LoVo (cell line): ENCODE measurements around the gene MRPL33.
A peak's percentile ranks its signal among the peaks of the same experiment; 100 is the strongest.

Experiments
- DNase-seq: peaks from one replicate; pipeline ENCODE4 v3.0.0-alpha.2; 2016; ENCODE audit warnings: low spot score

The MRPL33 gene

DNA sequence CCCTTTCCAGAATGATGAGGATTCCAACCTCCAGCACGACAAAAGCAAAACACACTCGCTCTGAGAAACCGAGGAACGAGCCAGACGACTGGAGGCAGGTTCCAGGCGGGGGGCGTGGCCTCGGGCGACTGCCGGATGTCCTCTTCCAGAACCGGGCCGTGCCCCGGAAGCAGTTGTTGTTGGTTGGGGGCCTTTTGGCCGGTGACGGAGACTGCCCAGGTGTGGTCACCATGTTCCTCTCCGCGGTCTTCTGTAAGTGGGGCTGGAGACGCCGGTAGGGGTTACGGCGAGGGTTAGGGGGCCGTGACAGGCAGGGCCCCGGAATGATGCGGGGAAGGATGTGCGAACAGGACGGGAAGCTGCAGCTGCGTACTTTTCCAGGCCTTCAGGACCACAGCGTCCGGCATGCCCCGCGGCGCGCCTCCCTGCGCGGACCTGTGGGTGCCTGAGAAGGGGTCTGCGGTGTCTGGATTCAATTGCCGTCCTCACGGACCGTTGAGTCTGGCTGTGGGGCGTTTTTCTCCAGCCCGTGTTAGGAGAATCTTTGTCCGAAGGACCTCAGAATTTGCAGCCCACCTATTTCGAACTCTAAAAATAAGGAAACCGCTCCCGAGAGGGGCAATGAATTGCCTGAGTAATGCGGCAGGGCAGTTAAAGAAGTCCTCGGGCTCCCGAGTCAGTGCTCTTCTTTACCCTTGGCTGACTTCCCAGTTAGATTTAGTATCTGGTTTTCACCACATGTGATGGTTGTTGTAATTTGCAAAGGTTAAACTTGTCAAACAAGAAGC lies at the start of gene MRPL33:
Gene MRPL33, plus strand, starts transcription at position 172 of the 788 bp plus-strand sequence. Its CDS starts 59 bp downstream, at position 231.
- peak; percentile 93 for DNase-seq

DNA sequence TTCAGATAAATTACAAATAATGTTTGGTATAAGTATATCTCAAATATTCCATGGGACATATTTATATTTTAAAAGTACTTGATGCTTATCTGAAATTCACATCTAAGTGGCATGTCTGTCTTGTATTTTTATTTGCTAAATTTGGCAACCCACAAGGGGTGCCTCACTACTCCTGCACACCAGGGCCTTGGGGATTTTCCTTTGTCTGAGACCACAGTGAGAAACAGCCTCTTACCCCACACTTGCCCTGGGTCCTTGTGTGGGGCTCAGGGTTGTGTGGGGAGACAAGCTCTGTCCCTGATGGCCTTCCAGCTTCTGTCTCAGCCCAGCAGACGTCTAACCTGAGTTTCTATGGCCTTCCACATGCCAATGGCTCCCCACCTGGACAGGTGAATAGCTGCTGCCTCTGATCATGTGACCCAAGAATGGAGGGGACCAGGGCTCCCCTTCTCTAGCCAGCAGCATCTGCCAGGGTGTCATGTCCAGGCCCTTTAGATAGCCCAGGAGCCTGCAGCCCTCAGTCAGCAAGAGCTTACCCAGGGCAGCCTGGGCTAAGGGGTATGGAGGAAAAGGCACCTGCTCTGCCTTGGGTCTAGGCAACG lies 49.5 kb upstream of the MRPL33 start:
- no peak for DNase-seq

DNA sequence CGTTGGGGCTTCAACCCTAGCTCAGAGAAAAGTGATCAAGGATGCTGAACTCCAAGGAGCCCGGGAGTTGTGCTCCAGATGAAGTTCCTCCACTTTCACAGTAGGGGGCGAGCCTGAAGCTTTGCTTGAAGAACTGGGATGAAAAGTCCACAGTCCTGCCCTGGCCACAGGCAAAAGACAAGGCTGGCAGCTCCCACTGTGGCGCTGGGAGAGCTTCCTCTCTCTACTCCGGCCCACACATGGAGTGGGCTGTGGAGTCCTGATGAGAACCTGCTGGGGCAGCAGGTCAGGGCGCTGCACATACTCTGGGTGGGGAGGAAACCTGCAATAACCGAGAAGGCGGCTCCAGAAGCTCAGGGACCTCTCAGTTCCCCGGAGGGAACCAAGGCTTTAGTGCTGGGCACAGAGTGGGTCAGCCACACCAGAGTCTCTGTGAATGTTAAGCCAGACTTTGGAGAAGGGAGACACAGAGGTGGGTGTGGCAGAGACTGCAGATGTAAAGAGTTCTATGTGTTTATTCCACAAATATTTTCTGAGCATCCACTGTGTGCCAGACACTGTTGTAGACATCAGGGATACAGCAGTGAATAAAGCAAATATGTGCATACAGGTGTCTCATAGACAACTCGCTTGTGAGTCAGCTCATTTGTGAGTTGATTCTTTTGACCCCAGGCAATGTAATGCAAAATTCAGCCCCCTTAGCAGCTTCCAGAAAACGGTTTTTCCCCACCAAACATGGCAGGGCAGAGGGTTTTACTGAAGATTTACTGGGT lies 48.0 kb upstream of the MRPL33 start:
- DNase-seq: peak; percentile 55

DNA sequence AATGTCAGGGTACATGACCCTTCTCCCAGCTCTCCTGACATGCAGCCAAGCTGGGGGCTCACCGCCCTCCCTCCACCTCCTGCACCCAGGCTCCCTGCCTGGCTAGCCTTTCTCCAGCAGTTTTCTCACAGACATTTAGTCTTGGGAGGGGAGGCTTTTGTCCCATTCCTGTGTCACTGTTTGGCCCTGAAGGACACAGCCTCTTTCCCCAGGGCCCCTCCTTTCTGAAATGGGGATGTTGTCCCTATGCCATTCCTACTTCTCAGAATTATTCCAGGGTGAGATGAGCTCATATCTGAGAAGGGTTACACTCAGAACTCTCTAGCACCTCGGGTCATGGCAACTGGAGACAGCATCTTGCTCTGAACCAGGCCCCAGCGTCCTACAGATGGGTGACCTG lies 47.3 kb upstream of the MRPL33 start:
- no peak for DNase-seq

DNA sequence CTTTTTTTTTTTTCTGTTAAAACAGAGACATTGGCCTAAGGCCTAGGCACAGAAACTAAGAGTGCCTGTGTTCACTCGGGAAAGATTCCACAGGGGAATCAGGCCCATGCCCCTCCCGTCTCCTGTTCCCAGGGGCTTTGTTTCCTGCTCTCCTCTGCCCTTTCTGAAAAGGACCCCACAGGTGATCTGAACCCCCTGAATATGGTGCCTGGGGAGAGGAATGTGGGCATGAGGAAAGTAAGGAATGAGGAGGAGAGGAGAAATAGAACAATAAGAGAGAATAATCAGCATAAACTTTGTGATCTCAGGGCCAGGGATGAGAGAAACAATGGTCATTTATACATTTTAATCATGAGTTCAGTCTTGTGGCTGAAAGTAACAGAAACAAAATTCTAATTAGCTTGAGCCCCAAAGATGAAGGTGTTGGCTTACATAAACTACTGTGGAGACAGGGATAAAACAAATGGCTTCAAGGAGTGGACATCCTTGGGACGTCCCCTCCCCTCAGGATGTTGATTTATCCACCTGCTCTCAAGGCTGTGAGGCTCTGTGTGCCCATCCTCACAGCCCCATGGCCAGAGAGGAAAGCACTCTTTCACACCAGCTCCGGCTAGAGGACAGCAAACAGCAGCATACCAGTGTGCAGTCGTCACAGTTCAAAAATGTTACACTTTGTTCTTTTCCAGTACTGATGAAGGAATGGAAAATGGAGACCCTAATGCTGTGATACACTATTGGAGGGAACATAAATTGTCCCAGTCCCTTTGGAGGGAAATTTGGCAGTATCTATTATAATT lies 46.4 kb upstream of the MRPL33 start:
- no peak for DNase-seq

DNA sequence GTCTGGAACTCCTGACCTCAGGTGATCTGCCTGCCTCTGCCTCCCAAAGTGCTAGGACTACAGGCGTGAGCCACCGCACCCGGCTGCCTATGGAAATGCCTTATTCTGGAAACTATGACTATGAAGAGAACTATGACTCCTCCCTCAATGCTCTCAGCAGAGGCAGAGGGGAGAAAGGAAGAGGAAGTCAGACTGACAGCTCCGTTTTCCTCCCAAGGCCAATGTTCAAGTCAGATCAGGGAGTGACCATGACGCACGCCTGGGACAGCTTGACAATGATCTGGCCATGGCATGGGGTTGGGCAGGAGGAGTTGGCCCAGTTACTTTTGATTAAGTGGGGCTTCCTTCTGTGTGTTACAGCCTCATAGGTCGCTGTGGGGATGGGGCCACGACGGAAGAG lies 44.3 kb upstream of the MRPL33 start:
- no peak for DNase-seq

DNA sequence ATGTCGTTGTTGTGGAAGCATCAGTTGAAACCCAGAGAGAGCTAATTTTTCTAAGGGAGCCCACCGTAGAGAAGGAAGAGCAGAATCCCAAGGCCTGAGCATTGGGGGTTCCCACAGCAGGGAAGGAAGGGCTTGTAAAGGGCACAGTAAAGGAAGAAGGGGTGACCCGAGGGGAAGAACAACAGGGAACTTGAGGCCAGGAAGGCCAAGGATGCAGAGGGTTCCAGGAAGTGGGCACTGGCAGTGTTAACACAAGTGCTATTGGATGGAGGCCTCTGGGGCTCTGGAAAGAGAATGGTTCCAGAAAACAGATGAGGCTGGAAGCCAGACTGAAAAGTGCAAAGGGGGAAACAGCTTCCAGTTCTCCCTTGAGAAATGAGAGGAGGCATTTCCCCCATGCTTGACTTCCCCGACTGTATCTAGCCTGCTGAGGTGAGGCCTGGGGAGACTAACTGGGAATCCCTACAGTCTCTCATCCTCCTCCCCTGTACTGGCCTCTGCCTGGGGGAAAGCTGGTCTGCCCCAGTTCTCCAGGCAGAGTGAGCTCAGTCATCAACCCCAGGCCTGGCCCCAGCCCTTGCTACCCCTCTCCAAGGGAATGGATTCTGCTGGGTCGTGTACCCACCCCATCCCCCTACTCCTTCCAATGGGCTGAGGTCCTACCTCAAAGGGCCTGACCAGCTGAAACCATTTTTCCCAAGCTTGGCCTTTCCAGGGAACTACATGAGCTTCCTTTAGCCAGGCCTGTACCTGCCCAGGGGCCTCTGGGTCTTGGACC lies 43.2 kb upstream of the MRPL33 start:
- DNase-seq: no peak

DNA sequence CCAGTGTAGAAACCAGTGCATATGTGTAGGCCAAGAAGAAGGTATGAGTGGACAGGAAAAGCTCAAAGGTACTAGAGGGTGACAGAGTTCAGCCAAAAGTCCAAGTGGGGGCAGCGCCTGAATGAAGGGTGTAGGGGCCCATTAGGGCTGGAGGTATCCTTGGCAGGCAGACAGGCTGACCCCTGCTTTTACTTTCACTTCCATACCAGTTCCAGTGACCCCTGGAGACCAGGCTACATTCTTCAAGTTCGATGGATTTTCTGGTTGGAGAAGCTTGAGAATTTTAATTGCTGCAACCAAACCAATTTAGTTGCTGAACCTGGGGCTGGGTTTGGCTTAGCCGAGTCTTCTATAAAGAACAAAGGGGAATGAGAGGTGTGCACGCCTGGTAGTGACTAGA lies 42.3 kb upstream of the MRPL33 start:
- DNase-seq: no peak

DNA sequence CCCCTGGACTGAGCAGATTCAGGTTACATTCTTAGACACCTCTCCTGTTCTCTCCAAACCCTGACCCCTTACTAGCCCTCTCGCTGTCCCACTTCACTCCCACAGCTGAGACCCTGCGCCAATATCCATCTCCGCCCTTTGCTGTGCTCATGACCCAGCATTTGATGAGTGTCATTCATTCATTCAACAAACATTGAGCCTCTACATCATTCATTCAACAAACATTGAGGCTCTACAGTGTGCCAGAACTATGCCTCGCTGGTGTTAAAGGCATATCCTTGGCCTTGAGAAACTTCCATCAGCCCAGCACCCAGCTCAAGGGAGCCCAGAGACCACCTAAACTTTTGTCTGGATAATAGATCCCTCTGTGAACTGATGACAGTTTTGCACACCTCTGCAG lies 41.9 kb upstream of the MRPL33 start:
- DNase-seq: no peak

DNA sequence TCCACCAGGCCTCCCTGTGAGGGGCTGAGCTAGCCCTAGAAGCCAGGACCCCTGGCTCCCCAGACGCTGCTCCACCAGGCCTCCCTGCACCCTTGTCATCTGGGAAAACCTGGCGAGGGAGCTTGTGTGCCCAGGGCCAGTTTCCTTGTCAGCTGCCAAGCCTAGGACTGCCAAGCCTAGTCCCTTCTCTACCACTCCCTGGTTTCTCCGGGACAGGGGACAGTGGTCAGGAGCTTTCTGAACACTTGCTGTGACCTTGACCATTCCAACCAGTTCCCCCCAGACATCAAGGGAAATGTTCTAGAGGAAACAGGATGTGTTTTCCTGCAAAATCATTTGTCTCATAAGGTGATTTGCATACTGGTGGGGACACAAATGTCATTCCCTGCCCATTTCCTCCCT lies 41.3 kb upstream of the MRPL33 start:
- DNase-seq: no peak

DNA sequence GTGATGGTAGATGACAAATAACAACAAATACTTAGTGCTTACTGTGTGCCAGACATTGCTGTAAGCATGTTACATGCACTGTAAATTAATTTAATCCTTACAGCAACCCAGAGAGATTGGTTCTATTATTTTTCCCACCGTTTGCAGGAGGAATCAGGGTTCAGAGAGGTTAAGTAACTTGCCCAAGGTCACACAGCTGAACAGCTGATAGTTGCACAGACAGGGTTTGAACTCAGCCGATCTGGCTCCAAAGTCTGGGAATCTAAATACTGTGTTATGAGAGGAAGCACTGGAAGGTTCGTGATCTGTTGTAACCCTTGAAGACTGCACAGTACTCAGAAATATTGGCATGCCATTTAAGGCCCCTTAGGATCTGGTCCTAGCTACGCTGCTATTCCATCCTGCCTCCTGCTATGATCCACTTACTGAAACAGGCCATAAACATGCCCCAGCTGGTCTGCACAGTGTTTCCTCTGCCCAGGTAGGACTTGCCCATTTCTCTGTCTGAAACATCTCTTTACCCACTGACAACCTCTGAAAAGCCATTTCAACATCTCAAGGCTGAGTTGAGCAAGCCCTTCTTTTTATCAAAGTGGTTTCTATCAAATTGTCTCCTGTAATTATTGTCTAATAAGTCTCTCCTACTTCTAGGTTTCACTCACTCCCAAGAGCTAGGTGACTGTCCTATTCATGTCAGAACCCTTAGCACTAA lies 40.4 kb upstream of the MRPL33 start:
- DNase-seq: no peak

DNA sequence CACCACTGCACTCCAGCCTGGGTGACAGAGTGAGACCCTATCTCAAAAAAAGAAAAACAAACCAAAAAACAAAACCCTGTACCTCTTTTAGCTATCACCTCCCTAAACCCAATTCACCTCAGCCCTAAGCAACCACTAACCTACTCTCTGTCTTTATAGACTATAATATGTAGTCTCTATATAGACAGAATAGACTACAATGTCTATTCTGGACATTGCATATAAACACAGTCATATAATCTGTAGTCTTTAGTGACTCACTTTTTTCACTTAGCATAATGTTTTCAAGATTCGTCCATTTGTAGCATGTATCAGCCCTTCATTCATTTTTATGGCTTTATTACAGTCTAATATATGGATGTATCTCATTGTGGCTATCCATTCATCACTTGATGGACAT lies 37.2 kb upstream of the MRPL33 start:
- DNase-seq: no peak

DNA sequence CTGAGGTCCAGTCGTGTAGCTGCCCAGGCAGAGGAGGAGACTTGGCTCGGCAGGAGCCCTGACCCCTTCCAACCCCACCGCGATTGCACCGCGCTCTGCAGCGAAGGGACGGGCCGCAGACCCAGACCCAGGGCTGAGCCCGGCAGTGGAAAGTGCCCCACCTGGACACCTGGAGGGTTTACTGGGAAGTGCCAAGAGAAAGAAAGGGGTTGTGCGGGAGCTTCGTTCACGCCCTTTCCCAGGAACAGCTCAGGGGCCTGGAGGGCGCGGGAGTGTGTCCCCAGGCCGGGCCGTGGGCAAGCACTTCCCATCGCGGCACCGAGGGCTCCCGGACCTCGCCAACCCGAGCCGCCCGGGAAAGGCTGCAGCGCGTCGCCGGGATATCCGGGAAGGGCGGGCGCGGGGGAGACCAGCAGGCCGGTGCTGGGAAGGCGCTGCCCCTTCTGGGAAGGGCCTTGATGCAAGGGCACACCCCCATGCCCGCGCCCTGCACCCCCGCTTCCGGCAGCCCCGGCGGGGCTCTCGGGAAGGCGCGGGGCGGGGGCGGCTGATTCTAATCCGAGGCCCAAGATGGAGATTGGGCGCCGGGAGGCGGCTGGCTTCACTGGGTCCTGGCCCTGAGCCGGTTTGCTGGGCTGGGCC lies 36.1 kb upstream of the MRPL33 start:
- DNase-seq: peak; percentile 54

DNA sequence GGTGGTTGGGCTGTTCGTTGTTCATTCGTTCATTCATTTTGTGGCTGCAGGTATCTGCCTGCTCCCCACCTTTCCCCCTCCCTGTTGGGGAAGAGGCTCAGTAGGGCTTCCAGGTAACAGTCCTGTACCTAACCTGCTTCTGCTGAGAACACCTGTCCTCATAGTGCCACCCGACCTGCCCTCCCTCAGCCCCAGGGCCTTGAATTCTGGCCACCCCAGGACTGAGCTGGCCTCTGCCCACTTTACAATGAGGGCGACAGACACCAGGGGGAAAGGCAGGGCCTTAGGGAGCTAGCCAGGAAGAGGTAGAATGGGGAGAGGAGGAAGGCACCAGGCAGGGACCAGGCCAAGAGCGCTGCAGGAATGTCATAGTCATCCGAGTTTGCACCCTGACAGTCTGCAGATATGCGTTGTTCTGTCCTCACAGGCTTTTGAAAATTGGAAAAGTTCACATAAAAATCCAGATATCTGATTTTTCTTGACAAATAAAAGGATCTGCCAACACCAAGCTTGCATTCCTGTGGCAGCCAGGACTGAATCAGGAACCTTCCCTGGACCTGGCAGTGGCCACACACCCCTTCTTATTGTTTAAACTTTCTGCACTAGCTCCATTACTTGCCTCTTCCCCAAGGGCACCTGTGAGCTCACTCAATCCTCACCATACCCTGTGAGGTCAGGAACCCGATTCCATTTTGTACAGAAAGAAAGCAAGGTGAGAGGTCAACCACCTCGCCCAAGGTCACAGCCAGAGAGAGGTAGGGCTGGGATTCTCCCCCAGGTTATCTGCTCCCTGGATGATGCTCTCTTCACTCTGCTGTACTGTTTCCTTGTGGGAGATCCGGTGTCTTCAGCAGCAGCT lies 35.3 kb upstream of the MRPL33 start:
- DNase-seq: no peak

DNA sequence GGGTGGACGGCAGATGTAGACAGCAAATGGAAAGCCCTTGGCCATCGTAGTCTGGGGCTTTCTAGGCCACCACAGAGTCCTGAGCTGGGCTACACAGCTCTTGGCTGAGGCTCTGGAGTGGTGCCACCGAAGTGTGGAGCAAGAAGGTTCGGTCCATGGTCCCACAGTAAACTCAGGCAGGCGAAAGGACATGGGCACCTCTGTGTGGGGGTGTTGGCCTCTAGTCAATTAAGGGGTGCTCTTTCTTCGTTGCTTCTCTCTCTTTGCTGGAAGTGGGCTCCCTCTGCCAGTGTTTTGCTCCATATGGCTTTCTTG lies 34.7 kb upstream of the MRPL33 start:
- no peak for DNase-seq

DNA sequence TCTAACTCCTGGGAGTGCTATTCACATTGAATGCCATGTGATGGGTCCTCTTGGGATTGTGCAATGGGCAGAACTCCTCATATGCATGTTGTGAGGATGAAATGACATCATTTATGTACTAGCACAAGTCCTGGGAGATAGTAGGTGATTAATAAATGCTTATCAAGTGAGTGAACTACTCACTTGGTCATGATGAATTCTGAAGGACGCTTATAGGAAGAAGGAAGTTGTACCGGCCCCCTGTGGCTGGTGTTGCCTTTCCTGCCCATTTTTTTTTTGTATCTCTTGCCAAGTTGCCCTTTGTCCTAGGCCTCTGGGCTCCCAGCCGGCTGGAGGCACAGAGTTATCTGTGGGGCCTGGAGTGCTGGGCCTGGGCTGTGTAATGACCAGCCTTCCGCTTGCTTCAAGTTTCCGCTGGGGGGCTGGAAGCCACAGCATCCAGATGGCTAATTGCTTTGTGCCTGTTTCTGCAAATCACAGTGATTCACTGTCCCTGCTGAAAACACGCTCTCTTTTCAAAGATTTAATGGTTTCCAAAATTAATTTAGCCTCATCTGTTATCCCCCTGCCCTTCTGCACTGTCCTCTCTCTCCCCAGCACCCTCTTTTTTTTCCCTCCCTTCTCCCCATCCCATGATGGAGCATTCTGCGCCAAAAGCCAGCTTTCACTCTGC lies 33.7 kb upstream of the MRPL33 start:
- peak; percentile 39 for DNase-seq

DNA sequence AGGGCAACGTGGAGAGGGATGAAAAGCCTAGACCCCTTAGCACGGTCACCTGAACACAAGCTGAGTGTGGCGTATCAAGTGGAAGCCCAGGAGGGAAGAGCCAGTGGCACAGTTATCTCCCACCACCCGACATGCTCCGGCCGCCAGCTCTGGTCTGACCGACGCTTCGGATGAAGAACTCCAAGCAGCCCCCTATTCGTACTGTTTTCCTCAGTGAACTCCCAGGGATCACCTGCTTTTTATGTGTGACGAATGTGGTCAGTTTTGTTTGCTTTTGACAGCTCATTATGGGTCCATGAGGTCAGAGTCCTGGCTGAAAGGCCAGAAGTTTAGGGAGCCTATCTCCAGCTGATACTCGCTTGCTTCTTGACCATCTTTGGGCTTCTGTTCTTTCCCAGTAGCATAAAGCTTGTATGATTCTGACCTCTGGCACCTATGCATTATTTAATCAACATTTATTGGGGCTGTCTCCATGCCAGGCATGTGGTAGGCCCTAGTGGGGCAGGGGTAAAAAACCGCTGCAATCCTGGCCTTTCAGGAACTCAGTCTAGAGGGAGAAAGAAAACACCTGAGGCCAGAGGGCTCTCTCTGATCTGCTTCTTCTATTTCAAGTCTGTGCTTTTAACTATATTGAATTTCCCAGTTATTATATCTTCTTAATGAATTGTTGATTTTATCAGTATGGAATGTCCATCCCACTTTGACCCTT lies 33.0 kb upstream of the MRPL33 start:
- no peak for DNase-seq

DNA sequence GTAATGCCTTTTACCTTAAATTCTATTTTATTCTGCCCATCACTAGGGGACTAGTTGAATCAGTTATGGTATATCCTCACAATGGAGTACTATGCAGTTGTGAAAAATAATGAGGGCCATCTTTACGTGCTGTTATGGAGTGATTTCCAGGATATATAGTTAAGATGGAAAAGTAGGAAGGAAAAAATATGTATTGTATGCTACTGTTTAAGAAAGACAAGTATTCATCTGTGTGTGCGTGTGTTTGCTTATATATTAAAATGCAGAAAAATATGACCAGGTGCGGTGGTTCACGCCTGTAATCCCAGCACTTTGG lies 32.5 kb upstream of the MRPL33 start:
- DNase-seq: no peak
